ENCODE data around the gene PSME4. TPM values are rescaled to one million over a fixed set of nuclear protein-coding genes. Genes with fewer than 3 reads are reported as not detected.

PSME4 gene
- total RNA-seq, 4 donors from 2014 or later = 23.8 to 51.2 (median 34.2) TPM

GRCh38 chr2:53877556-53877955 is 93.2 kb downstream of the PSME4 start:
- TF ChIP-seq POLR2A (IDR thresholded peaks at IDR 0.05) (no peak), CTCF (IDR thresholded peaks at IDR 0.05) (no peak)
- Histone ChIP-seq H3K4me3 (no peak overlapping the region), H3K36me3 (peaks cover 0 to 51% (median 0%) of the 10 kb centered on the region in 3 donors), H3K4me1 (no peaks in the 10 kb centered on the region), H3K27ac (no peak overlapping the region), H3K9me3 (no peaks in the 10 kb centered on the region), H3K27me3 (no peaks in the 10 kb centered on the region)
- no peak for DNase-seq

- Histone ChIP-seq H3K27me3 (no peaks in the 10 kb centered on the region), H3K9me3 (no peaks in the 10 kb centered on the region), H3K4me3 (no peak overlapping the region), H3K36me3 (peaks cover 0 to 47% (median 0%) of the 10 kb centered on the region in 3 donors), H3K27ac (no peak overlapping the region), H3K4me1 (no peaks in the 10 kb centered on the region)
- no peak for TF ChIP-seq CTCF (IDR thresholded peaks at IDR 0.05)
- no peak for TF ChIP-seq POLR2A (IDR thresholded peaks at IDR 0.05)
- no peak for DNase-seq
Measured at GRCh38 chr2:53877112-53877511, 93.7 kb downstream of the PSME4 start.

- no peak for TF ChIP-seq POLR2A (IDR thresholded peaks at IDR 0.05)
- no peak for TF ChIP-seq CTCF (IDR thresholded peaks at IDR 0.05)
- no peak overlapping the region for H3K4me3 ChIP-seq
- no peak for DNase-seq
- no peaks in the 10 kb centered on the region for H3K4me1 ChIP-seq
- no peak overlapping the region for H3K27ac ChIP-seq
- no peaks in the 10 kb centered on the region for H3K27me3 ChIP-seq
- H3K36me3 ChIP-seq = peaks cover 0 to 55% (median 0%) of the 10 kb centered on the region in 3 donors
- no peaks in the 10 kb centered on the region for H3K9me3 ChIP-seq
Measured at GRCh38 chr2:53874401-53874950, 96.3 kb downstream of the PSME4 start.

GRCh38 chr2:53867773-53868172 is 103.0 kb downstream of the PSME4 start:
- Histone ChIP-seq H3K36me3 (peaks cover 0 to 59% (median 3%) of the 10 kb centered on the region in 3 donors), H3K27ac (no peak overlapping the region), H3K4me3 (no peak overlapping the region), H3K27me3 (no peaks in the 10 kb centered on the region), H3K9me3 (no peaks in the 10 kb centered on the region), H3K4me1 (no peaks in the 10 kb centered on the region)
- TF ChIP-seq POLR2A (IDR thresholded peaks at IDR 0.05) = no peak
- no peak for DNase-seq

GRCh38 chr2:53867169-53867568 is 103.6 kb downstream of the PSME4 start:
- H3K36me3 ChIP-seq = peaks cover 0 to 59% (median 3%) of the 10 kb centered on the region in 3 donors

GRCh38 chr2:53865962-53866361 is 104.8 kb downstream of the PSME4 start:
- H3K27ac ChIP-seq = no peak overlapping the region
- no peaks in the 10 kb centered on the region for H3K9me3 ChIP-seq
- peaks cover 0 to 49% (median 3%) of the 10 kb centered on the region in 3 donors for H3K36me3 ChIP-seq
- no peak overlapping the region for H3K4me3 ChIP-seq
- no peaks in the 10 kb centered on the region for H3K4me1 ChIP-seq
- DNase-seq = no peak
- no peaks in the 10 kb centered on the region for H3K27me3 ChIP-seq
- TF ChIP-seq POLR2A (IDR thresholded peaks at IDR 0.05) (no peak), CTCF (IDR thresholded peaks at IDR 0.05) (no peak)

More at GRCh38 chr2:53867169-53867568, 103.6 kb downstream of the PSME4 start:
- H3K4me3 ChIP-seq = no peak overlapping the region
- no peak for TF ChIP-seq CTCF (IDR thresholded peaks at IDR 0.05)
- TF ChIP-seq POLR2A (IDR thresholded peaks at IDR 0.05) = no peak
- no peaks in the 10 kb centered on the region for H3K9me3 ChIP-seq
- no peaks in the 10 kb centered on the region for H3K27me3 ChIP-seq
- no peak for DNase-seq
- H3K27ac ChIP-seq = no peak overlapping the region
- no peaks in the 10 kb centered on the region for H3K4me1 ChIP-seq

All from Peyer's patch (tissue), 4 donors.